SK-N-SH treated with all-trans-retinoic acid at 6 μM for 48 hours (cell line): ENCODE measurements around the gene FSIP1.

Experiments used
- ARNTL ChIP-seq: fragments of 450-650 bp; formaldehyde crosslinking; IDR thresholded peaks from 2 replicates; pipeline ENCODE4 v1.5.0; 2020; ENCODE audit warnings: low read depth, mild to moderate bottlenecking, moderate library complexity, borderline replicate concordance
- BACH2 ChIP-seq: fragments of 250-450 bp; sonication (Bioruptor Pico); IDR thresholded peaks from 2 replicates; pipeline ENCODE4 v1.9.0; 2021; ENCODE audit warnings: mild to moderate bottlenecking, borderline replicate concordance
- CREB5 ChIP-seq: fragments of 250-450 bp; sonication (Bioruptor Pico); IDR thresholded peaks from 2 replicates; pipeline ENCODE4 v1.5.1; 2020; ENCODE audit warnings: low read depth, mild to moderate bottlenecking, moderate library complexity
- CSRNP3 ChIP-seq: fragments of 250-450 bp; sonication (Bioruptor Pico); IDR thresholded peaks from 2 replicates; pipeline ENCODE4 v1.5.1; 2021; ENCODE audit warnings: mild to moderate bottlenecking, moderate library complexity
- PATZ1 ChIP-seq: fragments of 250-450 bp; sonication (Bioruptor Pico); IDR thresholded peaks from 2 replicates; pipeline ENCODE4 v1.8.0; 2020; ENCODE audit warnings: mild to moderate bottlenecking, moderate library complexity, borderline replicate concordance
- SNAI2 ChIP-seq: fragments of 250-450 bp; sonication (Bioruptor Pico); IDR thresholded peaks from 2 replicates; pipeline ENCODE4 v1.5.0; 2020; ENCODE audit warnings: mild to moderate bottlenecking, moderate library complexity
- ZFP30 ChIP-seq: fragments of 450-650 bp; formaldehyde crosslinking; IDR thresholded peaks from 2 replicates; pipeline ENCODE4 v1.5.0; 2022; ENCODE audit warnings: mild to moderate bottlenecking, moderate library complexity
- ZNF565 ChIP-seq: fragments of 450-650 bp; formaldehyde crosslinking; conservative IDR thresholded peaks from 2 replicates; pipeline ENCODE4 v1.5.0; 2020; ENCODE audit warnings: low read depth, mild to moderate bottlenecking, moderate library complexity
- ZNF8 ChIP-seq: fragments of 450-650 bp; formaldehyde crosslinking; IDR thresholded peaks from 2 replicates; pipeline ENCODE4 v1.5.0; 2020; ENCODE audit warnings: mild to moderate bottlenecking, moderate library complexity

GRCh38 chr15:39797407-39797806, 14.8 kb upstream of the FSIP1 start:
- TF ChIP-seq BACH2 (CRISPR knock-in tag) (no peak), ZFP30 (CRISPR knock-in tag) (no peak), ZNF8 (CRISPR knock-in tag) (no peak), ARNTL (no peak), CSRNP3 (CRISPR knock-in tag) (no peak), PATZ1 (no peak), SNAI2 (CRISPR knock-in tag) (no peak), CREB5 (CRISPR knock-in tag) (no peak), ZNF565 (CRISPR knock-in tag) (no peak)
